Stimulated activated CD4-positive, alpha-beta T cell treated with anti-CD3 and anti-CD28 coated beads, Interleukin-2, amount 100 ng/mL, for 4 hours (primary cell): Measurements from ENCODE around the gene KCNK7.

Experiments used
- DNase-seq: peaks from one replicate; pipeline ENCODE4 v3.0.0-alpha.2; 2020; ENCODE audit warnings: low read depth

The KCNK7 gene

GRCh38 chr11:65611028-65611757, 15.6 kb upstream of the KCNK7 start:
- no peak for DNase-seq

DNA sequence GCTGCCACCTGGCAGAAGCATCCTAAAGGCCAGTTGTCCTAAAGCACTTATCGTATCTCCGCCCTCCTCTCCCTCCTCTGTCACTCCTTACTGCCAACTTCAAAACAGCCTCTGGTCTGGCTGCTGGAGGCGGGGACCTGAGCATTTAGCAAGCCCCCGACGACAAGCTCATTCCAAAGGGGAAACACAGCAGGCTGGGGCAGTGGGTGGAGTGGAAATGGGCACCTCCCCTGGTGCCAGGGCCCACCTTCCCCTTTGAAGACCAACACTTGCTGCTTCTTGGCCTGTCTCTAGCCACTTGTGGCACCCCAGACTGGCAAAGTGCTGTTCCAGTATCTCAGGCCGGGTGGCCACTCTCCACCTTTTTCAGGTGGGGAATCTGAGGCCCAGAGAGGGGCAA, 14.8 kb upstream of the KCNK7 start:
- no peak for DNase-seq

DNA sequence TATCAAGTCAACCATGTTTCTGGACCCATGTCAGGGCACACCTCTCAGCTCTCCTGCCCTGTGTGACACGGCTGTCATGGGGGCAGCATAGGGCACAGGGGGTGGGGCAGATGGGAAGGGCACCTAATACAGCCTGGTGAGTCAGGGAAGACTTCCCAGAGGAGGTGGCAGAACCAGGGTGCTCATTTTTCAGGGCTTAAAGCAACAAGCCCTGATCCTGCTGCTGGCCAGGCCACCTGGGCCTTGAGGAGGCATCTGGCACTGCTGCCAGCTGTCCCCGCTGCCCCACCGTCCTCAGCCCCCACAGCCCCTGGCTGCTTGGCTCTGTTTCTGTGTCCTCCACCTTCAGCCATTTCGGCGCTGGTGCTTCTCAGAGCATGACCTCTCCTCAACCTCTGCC, 14.1 kb upstream of the KCNK7 start:
- no peak for DNase-seq

DNA sequence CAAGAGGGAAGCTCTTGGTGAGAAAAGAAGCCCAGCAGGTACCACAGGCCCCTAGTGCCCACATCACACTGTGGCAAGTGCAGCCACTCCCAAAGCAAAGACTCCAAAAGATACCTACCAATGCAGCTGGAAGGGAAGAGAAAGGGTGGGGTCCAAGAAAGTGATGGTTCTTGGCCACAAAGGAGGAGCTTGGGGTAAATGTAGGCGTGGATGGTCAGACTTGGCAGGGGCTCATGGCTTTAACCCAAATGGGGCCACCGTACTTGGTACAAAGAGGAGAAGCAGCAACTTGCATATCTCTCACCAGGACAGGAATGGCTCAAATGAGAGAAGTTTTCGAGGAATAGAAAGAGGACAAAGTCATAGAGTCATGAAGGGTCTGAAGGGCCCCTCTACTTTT, 13.6 kb upstream of the KCNK7 start:
- DNase-seq, result no peak

DNA sequence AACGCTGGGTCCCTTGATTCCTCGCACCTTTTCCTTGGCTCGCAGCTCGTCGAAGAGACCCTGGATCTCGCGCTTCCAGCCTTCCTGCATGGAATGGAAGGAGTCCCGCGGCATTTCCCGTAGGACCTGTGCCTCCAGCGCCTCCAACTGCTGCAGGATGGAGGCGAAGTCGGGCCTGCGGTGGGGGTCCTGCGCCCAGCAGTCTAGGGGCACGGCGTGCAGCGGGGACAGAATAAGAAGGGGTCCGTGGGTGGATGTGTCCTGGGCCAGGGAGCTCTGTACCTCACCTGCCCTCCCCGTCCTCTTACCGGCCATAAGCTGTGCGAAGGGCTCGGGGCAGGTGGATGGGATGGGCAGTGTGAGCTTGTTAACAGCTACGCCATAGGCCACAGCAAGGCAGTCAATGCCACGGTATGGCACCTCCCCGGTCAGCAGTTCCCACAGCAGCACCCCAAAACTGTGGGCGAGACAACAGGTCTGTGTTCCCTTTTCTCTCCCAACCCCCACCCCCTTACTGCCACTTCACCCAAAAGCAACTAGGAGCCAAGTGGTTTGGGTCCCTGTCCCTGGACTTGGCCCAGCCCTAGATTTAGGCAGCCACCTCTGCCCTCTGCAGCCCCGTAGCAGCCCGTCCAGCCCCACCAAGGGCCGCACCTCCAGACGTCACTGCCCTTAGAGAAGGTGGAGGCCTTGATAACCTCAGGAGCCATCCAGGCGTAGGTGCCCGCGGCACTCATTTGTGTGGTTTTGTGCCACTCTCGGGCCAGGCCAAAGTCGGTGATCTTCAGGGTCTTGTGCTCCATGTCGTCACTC, 12.2 kb upstream of the KCNK7 start:
- no peak for DNase-seq

DNA sequence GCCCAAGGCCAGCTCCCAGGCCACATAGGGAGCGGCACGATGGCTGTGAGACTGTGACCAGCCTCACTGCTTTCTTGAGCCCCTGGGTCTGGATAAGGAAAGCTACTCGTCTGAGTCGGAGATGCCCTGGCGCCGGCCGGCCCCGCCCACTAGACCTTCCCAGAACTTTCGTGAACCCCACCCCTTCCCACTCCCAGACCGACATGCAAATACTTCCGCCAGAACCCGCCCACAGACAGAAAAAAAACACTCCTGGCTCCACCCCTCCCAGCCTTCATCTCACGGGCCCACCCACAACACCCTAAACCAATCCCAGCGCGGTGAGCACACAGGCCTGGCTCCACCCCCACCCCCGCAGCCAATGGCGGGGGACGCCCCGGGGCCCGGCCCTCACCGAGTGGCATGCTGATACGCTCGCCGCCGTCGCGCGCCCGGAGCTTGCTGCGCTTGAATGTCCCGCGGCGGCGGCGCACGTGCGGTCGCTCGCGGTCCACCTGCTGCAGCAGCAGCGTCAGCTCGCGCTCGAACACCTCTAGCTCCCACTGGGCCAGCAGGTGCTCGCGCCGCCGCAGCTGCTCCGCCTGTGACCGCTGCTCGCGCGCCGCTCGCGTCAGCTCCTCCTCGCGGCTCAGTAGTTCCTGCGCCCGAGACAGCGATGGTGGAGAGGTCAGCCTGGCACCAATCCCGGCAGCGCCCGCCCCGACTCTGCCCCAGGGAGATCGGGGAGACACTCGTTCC, 11.4 kb upstream of the KCNK7 start:
- DNase-seq, result no peak

DNA sequence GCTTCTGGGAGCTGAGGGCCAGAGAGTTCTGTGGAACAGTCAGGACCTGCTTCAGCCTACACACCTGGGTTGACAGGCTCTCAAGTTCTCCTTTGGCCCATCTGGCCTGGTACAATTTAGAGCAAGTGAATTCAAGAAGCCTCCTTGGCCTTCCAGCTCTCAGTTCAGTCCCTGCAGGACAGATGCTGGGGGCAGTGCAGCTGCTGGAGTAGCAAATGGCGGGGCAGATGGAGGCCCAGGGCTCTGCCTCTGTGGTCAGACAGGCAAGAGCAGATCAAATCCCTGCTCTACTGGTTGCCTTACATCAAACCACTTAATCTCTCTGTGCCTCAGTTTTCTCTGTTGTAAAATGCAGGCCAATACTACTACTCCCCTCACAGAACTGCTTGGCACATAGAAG, 8.7 kb upstream of the KCNK7 start:
- DNase-seq, result no peak

DNA sequence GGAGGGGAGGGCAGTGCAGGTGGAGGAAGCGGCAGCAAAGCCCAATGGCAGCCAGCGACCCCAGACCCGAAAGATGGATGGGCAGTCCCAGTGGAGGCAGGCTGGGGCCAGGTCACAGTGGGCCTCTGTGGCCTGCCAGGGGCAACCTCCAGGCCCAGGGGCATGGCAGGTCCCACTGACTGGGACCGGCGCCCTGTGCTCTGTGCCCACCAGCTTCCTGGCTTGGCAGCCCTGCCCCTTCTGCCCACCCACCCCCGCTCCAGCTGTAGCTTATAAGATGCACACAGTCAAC, 4.3 kb upstream of the KCNK7 start:
- DNase-seq, result no peak

DNA sequence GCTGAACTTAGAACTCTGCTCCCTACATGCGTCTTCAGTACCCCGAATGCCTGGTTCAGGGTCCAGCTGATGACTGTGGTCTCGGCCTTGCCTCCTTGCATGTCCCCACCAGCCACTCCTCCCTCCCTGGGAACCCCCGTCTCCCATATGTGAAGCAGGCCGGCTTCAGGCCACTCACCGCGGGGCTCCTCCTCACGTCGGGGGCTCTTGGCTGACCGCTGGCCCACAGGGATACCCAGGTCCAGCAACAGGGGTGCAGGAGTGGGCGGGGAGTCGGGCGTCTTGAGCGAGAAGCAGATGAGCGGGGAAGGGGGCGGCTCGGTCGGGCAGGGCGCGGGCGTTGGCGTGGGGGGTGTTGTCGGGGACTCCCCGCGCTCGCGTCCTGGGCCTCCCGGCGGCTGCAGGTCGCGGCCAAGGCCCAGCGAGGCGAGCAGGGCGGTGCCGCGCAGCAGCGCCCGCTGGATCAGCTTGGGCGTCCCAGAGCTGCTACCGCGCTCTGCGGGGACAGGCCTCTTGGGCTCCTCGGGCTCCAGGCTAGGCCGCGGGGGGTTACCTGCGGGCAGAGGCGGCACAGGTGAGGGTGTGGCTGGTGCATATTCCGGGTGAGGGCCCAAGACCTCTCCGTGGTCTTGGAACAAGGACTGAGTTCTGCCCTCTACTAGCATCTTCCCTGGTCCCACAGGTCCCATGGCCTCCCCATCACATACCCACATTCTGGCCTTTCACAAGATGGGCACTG, 3.8 kb upstream of the KCNK7 start:
- DNase-seq, result no peak

DNA sequence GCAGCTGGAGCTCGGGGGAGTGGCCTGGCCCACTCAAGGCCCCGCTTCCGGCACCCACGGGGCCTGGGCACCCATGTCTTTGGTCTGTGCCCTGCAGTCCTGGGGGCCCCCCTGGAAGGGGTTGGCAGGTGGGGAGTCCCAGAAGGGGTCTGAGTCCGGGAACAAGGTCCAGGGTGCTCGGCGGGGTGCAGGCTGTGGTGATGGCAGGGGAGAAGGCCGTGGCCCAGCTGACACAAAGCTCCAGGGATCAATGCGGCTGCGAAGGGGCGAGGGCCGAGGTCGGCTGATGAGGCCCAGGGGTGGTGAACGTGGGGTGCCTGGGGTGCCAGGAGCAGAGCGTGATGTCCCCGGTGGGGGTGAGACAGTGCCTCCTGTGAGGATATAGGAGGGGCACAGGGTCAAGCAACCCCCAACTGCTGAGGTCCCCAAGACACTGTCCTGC, 2.7 kb upstream of the KCNK7 start:
- no peak for DNase-seq

GRCh38 chr11:65596520-65596919, 920 bp upstream of the KCNK7 start:
- DNase-seq, result no peak

GRCh38 chr11:65595131-65595530, 469 bp downstream of the KCNK7 start:
- DNase-seq, result no peak

DNA sequence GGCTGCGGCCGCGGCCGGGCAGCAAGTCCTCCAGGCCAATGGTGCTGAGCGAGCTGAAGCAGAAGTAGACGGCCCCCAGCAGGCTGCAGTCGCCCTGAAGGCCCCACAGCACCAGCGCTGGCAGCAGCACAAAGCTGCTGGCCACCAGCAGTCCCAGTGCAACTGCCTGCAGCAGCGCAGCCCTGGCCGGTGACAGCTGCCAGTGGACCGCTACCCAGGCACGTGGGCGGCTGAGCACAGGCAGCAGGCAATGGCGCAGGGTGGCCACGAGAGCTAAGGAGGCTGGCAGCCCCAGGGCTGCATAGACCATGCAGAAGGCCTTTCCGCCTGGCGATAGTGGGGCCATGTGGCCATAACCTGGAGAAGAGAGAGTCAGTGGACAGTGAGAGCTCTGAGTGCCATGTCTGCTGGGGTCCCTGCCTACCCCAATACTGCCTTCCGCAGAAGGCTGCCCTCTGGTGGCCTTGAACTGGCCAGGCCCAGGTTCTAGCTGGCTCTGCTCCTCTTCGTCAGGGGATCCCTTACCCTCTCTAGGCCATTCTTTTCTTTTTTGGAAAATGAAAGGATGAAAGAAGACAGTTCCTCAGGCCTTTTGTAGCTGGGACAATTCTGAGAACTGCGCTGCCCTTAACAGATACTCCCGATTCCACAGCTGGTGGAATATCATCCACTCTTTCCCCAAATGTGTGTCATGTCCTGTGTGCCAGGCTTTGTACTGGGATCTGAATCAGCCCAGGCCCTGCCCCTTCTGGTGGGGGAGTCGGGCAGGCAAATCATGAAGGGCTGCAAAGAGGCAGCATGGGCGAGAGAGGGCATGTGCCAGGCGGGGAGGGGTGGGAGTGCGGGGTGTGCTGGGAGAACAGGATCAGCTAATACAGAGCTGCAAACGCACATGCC, 1.8 kb downstream of the KCNK7 start:
- no peak for DNase-seq

DNA sequence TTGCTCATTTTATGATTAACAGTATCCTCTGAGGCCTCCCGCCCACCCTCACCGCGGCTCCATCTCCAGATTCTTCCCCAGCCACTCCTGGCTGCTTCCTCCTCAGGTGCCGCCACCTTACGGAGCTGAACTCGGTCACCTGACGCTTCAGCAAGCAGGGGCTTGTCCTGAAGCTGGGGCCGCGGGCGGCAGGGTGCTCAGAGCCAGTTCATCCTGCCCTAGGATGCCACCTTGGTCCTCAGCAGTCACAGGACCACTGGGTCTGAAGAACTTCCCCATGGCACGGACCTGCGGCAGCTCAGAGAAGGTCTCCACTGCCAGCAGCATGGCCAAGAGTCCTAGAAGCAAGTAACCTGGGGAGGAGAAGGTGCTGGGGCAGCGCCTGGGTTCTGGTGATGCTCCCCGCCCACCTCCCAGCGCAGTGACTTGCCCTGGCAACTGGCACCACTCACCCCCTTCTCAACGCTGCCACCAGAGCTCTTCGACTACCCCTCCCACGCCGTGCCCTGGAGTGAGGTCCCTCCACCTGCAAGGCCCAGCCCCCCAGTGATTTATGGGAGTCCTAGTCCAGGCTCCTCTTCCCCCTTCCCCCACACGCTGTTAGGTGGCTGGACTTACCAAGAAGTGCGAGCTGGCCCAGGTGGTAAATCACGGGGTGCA, 2.6 kb downstream of the KCNK7 start:
- DNase-seq, result no peak

DNA sequence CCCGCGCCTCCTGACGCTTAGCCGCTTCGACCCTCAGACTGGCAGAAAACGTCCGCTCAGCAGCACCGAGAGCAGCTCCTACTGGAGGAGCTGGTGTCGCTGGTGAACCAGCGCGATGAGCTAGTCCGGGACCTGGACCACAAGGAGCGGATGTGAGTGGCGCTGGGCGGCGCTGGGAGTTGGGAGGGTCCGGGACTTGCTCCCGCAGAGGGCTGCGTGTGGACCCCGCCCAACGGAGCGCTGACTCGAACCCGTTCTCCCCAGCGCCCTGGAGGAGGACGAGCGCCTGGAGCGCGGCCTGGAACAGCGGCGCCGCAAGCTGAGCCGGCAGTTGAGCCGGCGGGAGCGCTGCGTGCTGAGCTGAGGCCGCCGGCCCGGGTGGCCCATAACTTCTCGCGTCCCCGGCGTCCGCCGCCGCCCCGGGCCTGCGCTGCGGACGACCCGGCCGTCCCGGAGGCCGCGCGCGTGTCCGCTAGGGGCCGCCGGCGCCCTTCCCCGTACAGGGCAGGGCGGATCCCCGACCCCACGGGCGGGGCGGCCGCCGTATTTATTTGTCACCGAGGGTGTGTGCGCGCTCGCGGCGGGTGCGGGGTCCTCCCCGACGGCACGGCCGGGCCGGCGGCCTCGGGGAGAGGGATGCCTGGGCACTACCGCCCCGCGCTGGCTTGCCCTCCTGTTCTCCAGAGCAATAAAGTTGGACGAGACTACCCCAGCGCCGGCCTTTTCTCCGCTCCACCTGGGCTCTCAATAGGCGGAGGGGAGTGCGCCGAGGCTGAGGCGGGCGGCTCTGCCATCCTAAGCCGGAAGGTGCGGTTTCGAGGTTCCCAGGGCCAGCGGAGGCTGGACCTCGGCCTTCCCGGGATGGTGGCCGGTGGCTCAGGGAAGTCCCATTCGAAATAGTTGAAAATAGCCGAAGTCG, 3.4 kb downstream of the KCNK7 start:
- no peak for DNase-seq

DNA sequence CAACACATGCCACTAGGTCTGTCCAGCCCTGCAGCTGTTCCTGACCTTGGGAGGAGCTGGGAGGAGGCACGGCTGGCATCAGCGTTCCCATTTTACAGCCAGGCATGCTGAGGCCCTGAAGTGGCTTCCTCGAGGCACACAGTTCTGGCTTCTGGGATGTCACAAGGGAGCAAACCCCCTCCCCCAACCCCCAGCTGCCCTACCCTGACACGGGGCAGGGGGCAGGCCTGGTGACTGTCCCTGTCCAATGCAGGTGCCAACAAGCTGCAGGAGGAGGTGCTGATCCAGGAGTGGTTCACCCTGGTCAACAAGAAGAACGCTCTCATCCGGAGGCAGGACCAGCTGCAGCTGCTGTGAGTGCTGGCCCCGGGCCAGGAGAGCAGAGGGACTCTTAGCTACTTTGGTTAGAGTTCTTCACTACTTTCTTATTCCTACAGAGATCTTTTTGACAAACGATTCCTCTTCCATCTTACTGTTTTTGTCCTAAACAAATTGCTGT, 5.3 kb downstream of the KCNK7 start:
- DNase-seq, result no peak

- no peak for DNase-seq
Observed at GRCh38 chr11:65589444-65590239, 6.0 kb downstream of the KCNK7 start.

GRCh38 chr11:65588199-65589054, 7.2 kb downstream of the KCNK7 start:
- peak; percentile 64 for DNase-seq
